Stimulated activated naive CD8-positive, alpha-beta T cell treated with anti-CD3 and anti-CD28 coated beads, Interleukin-15, amount 100 ng/mL, for 72 hours (primary cell): Measurements from ENCODE around the gene MMAB.

Source experiments
- ATAC-seq: fragments of 150-1000 bp; cut with Tn5 transposase; 2 replicates; pipeline ENCODE4 v1.10.0; 2021; ENCODE audit warnings: mild to moderate bottlenecking, moderate library complexity
- DNase-seq, 2 donors: peaks; one replicate each; pipeline ENCODE4 v3.0.0; 2021 to 2022
- H3K27ac Mint-ChIP-seq, 2 donors: one replicate each; pipeline ENCODE4 v1.8.0; 2022; ENCODE audit warnings: mild to moderate bottlenecking in 2 of 2, mixed read lengths in 2 of 2, moderate library complexity in 2 of 2
- H3K27me3 Mint-ChIP-seq: one replicate; pipeline ENCODE4 v1.8.0; 2022; ENCODE audit warnings: mixed read lengths
- H3K4me1 Mint-ChIP-seq: one replicate; pipeline ENCODE4 v1.8.0; 2022; ENCODE audit warnings: mild to moderate bottlenecking, mixed read lengths
- H3K4me3 Mint-ChIP-seq, 2 donors: one replicate each; pipeline ENCODE4 v1.8.0; 2022; ENCODE audit warnings: mild to moderate bottlenecking in 2 of 2, mixed read lengths in 2 of 2, moderate library complexity in 1 of 2
- H3K9me3 Mint-ChIP-seq, 2 donors: one replicate each; pipeline ENCODE4 v1.8.0; 2022; ENCODE audit warnings: mixed read lengths in 2 of 2

The MMAB gene

GRCh38 chr12:109580272-109580671 lies 7.0 kb upstream of the MMAB start:
- Mint-ChIP-seq H3K4me3 (no peak overlapping the region), H3K27me3 (no peaks in the 10 kb centered on the region), H3K9me3 (no peaks in the 10 kb centered on the region), H3K4me1 (no peaks in the 10 kb centered on the region), H3K27ac (no peak overlapping the region)
- no peak for ATAC-seq
- DNase-seq = no peak

GRCh38 chr12:109579639-109580038 lies 6.3 kb upstream of the MMAB start:
- Mint-ChIP-seq H3K4me3 (no peak overlapping the region), H3K27me3 (no peaks in the 10 kb centered on the region), H3K4me1 (peaks cover 6% of the 10 kb centered on the region), H3K27ac (no peak overlapping the region), H3K9me3 (no peaks in the 10 kb centered on the region)
- DNase-seq (no peak), ATAC-seq (no peak)

GRCh38 chr12:109578330-109578927 lies 5.1 kb upstream of the MMAB start:
- Mint-ChIP-seq H3K27me3 (no peaks in the 10 kb centered on the region), H3K27ac (peak overlapping the region in 1 of 2 donors; percentile 78), H3K9me3 (no peaks in the 10 kb centered on the region), H3K4me1 (peaks cover 12% of the 10 kb centered on the region), H3K4me3 (no peak overlapping the region)
- DNase-seq = no peak
- no peak for ATAC-seq

- H3K27me3 Mint-ChIP-seq = no peaks in the 10 kb centered on the region
- no peaks in the 10 kb centered on the region for H3K9me3 Mint-ChIP-seq
- no peak overlapping the region for H3K27ac Mint-ChIP-seq
- H3K4me1 Mint-ChIP-seq = peaks cover 23% of the 10 kb centered on the region
- ATAC-seq (no peak), DNase-seq (no peak)
- H3K4me3 Mint-ChIP-seq = no peak overlapping the region
Observed at GRCh38 chr12:109577311-109577710, 4.0 kb upstream of the MMAB start.

- no peak for ATAC-seq
- Mint-ChIP-seq H3K4me3 (no peak overlapping the region), H3K27ac (no peak overlapping the region), H3K27me3 (no peaks in the 10 kb centered on the region), H3K4me1 (peaks cover 34% of the 10 kb centered on the region), H3K9me3 (no peaks in the 10 kb centered on the region)
- no peak for DNase-seq
Observed at GRCh38 chr12:109575683-109576082, 2.4 kb upstream of the MMAB start.

GRCh38 chr12:109573914-109574244 lies 575 bp upstream of the MMAB start:
- H3K27ac Mint-ChIP-seq = no peak overlapping the region
- no peaks in the 10 kb centered on the region for H3K27me3 Mint-ChIP-seq
- H3K4me3 Mint-ChIP-seq = peak overlapping the region; percentile 89 to 91
- DNase-seq = no peak
- peak; percentile 8 for ATAC-seq
- H3K9me3 Mint-ChIP-seq = no peaks in the 10 kb centered on the region
- H3K4me1 Mint-ChIP-seq = peaks cover 34% of the 10 kb centered on the region

GRCh38 chr12:109572506-109572845 lies 828 bp downstream of the MMAB start:
- ATAC-seq (no peak), DNase-seq (no peak)
- H3K4me1 Mint-ChIP-seq = peaks cover 34% of the 10 kb centered on the region
- no peaks in the 10 kb centered on the region for H3K27me3 Mint-ChIP-seq
- peak overlapping the region; percentile 63 to 95 for H3K27ac Mint-ChIP-seq
- no peaks in the 10 kb centered on the region for H3K9me3 Mint-ChIP-seq
- peak overlapping the region; percentile 89 to 91 for H3K4me3 Mint-ChIP-seq

GRCh38 chr12:109571773-109572505 lies 1.4 kb downstream of the MMAB start:
- no peaks in the 10 kb centered on the region for H3K9me3 Mint-ChIP-seq

GRCh38 chr12:109568486-109568885 lies 4.8 kb downstream of the MMAB start:
- no peak for DNase-seq
- no peak for ATAC-seq
- no peaks in the 10 kb centered on the region for H3K9me3 Mint-ChIP-seq
- peaks cover 22% of the 10 kb centered on the region for H3K4me1 Mint-ChIP-seq
- H3K27me3 Mint-ChIP-seq = no peaks in the 10 kb centered on the region
- no peak overlapping the region for H3K4me3 Mint-ChIP-seq
- no peak overlapping the region for H3K27ac Mint-ChIP-seq

More at GRCh38 chr12:109571773-109572505, 1.4 kb downstream of the MMAB start:
- no peak for ATAC-seq
- Mint-ChIP-seq H3K27me3 (no peaks in the 10 kb centered on the region), H3K4me1 (peaks cover 34% of the 10 kb centered on the region), H3K4me3 (peak overlapping the region in 1 of 2 donors; percentile 91), H3K27ac (no peak overlapping the region)
- no peak for DNase-seq

- Mint-ChIP-seq H3K4me3 (no peak overlapping the region), H3K4me1 (peaks cover 18% of the 10 kb centered on the region), H3K9me3 (no peaks in the 10 kb centered on the region), H3K27me3 (no peaks in the 10 kb centered on the region), H3K27ac (no peak overlapping the region)
- DNase-seq (no peak), ATAC-seq (no peak)
Observed at GRCh38 chr12:109567967-109568366, 5.3 kb downstream of the MMAB start.

GRCh38 chr12:109567296-109567695 lies 6.0 kb downstream of the MMAB start:
- peaks cover 11% of the 10 kb centered on the region for H3K4me1 Mint-ChIP-seq
- H3K4me3 Mint-ChIP-seq = no peak overlapping the region
- no peaks in the 10 kb centered on the region for H3K27me3 Mint-ChIP-seq
- no peak overlapping the region for H3K27ac Mint-ChIP-seq
- no peak for DNase-seq
- peaks cover 4 to 6% of the 10 kb centered on the region in 2 donors for H3K9me3 Mint-ChIP-seq
- ATAC-seq = no peak

- Mint-ChIP-seq H3K4me3 (no peak overlapping the region), H3K27ac (peak overlapping the region in 1 of 2 donors; percentile 72), H3K27me3 (no peaks in the 10 kb centered on the region), H3K9me3 (peaks cover 6 to 14% of the 10 kb centered on the region in 2 donors), H3K4me1 (peaks cover 4% of the 10 kb centered on the region)
- no peak for DNase-seq
- ATAC-seq = no peak
Observed at GRCh38 chr12:109566424-109566823, 6.9 kb downstream of the MMAB start.

- no peak for DNase-seq
- ATAC-seq = no peak
- H3K4me1 Mint-ChIP-seq = no peaks in the 10 kb centered on the region
- H3K9me3 Mint-ChIP-seq = peaks cover 6 to 15% of the 10 kb centered on the region in 2 donors
- no peak overlapping the region for H3K27ac Mint-ChIP-seq
- no peaks in the 10 kb centered on the region for H3K27me3 Mint-ChIP-seq
- no peak overlapping the region for H3K4me3 Mint-ChIP-seq
Observed at GRCh38 chr12:109563291-109564284, 9.7 kb downstream of the MMAB start.

GRCh38 chr12:109562871-109563270 lies 10.4 kb downstream of the MMAB start:
- Mint-ChIP-seq H3K27ac (no peak overlapping the region), H3K4me3 (no peak overlapping the region), H3K9me3 (peaks cover 6 to 15% of the 10 kb centered on the region in 2 donors), H3K27me3 (no peaks in the 10 kb centered on the region), H3K4me1 (no peaks in the 10 kb centered on the region)
- no peak for DNase-seq
- no peak for ATAC-seq

- ATAC-seq (no peak), DNase-seq (no peak)
- Mint-ChIP-seq H3K4me1 (no peaks in the 10 kb centered on the region), H3K27me3 (no peaks in the 10 kb centered on the region), H3K9me3 (peaks cover 6 to 15% of the 10 kb centered on the region in 2 donors), H3K27ac (no peak overlapping the region), H3K4me3 (no peak overlapping the region)
Observed at GRCh38 chr12:109561711-109562030, 11.6 kb downstream of the MMAB start.
